GM12878 (cell line): ENCODE results near the gene PHF1. TPM values are rescaled to one million over a fixed set of nuclear protein-coding genes. Genes with fewer than 3 reads are reported as not detected.
A peak's percentile ranks its signal among the peaks of the same experiment; 100 is the strongest.

Experiments
- JUND ChIP-seq: IDR thresholded peaks from 2 replicates; pipeline ENCODE4 v1.6.1; 2012; ENCODE audit warnings: low read depth, mild to moderate bottlenecking, low read length, improper control_type of control experiment, moderate library complexity
- MTA2 ChIP-seq: fragments of 450-650 bp; IDR thresholded peaks from 2 replicates; pipeline ENCODE4 v1.6.1; 2016; ENCODE audit warnings: low read depth, mild to moderate bottlenecking, moderate library complexity
- POLR2A ChIP-seq: IDR thresholded peaks from 2 replicates; pipeline ENCODE4 v1.6.1; 2011; ENCODE audit warnings: low read depth, mild to moderate bottlenecking, low read length
- SIX5 ChIP-seq: IDR thresholded peaks from 2 replicates; pipeline ENCODE4 v1.6.1; 2011; ENCODE audit warnings: mild to moderate bottlenecking, low read depth, low read length, moderate library complexity; ENCODE audit not compliant: severe bottlenecking
- TCF7 ChIP-seq: IDR thresholded peaks from 2 replicates; pipeline ENCODE4 v1.6.1; 2014; ENCODE audit warnings: antibody characterized with exemption, borderline replicate concordance
- ZBED1 ChIP-seq: IDR thresholded peaks from 2 replicates; pipeline ENCODE4 v1.6.1; 2016; ENCODE audit warnings: borderline replicate concordance
- ZNF687 ChIP-seq: fragments of 450-650 bp; IDR thresholded peaks from 2 replicates; pipeline ENCODE4 v1.6.1; 2017; ENCODE audit warnings: mild to moderate bottlenecking, moderate library complexity
- polyA plus RNA-seq, 11 experiments: library from polyadenylated mRNA; depleted of rRNA in 4 of 11; unstranded in 6 of 11; stranded (reverse) in 5 of 11; fragments of >200 nt; fragmentation: Nextera tagmentation in 4 of 11; fragmentation: Illumina TruSeq in 1 of 11; extraction: Ambion mirVana in 4 of 11; extraction: Trizol in 1 of 11; gene quantifications; 1 replicate in 1 of 11; 2 replicates in 10 of 11; pipeline versions ENCODE4 v1.2.1 to v1.2.3, GENCODE V29; 2011 to 2016; ENCODE audit warnings: inconsistent platforms in 2 of 11, missing spikeins in 2 of 11, low read depth in 1 of 11
- total RNA-seq, 4 experiments: library from RNA; depleted of rRNA in 3 of 4; stranded (reverse); fragments of >200 nt in 3 of 4; fragmentation: Illumina TruSeq in 1 of 4; extraction: Trizol in 1 of 4; gene quantifications; 2 replicates each; pipeline versions ENCODE4 v1.2.1 to v1.2.3, GENCODE V29; 2013 to 2021
- TF ChIP-seq, protein P1 (sequence below): IDR thresholded peaks from 2 replicates; pipeline ENCODE4 v1.6.1; 2012; ENCODE audit warnings: improper control_type of control experiment, low read depth, low read length; ENCODE audit not compliant: insufficient replicate concordance
- TF ChIP-seq, protein P2 (sequence below): fragments of 450-650 bp; IDR thresholded peaks from 2 replicates; pipeline ENCODE4 v1.6.1; 2014; ENCODE audit warnings: mild to moderate bottlenecking
- TF ChIP-seq, protein P3 (sequence below): fragments of 450-650 bp; IDR thresholded peaks from 2 replicates; pipeline ENCODE4 v1.6.1; 2016; ENCODE audit warnings: mild to moderate bottlenecking, moderate library complexity, borderline replicate concordance

The PHF1 gene
- total and polyA plus RNA-seq, 10 of the 15 experiments (the other 5 are each of a cell fraction or from before 2014, with no cell fraction given), result 1.3 to 17.8 (median 6.2) TPM

DNA sequence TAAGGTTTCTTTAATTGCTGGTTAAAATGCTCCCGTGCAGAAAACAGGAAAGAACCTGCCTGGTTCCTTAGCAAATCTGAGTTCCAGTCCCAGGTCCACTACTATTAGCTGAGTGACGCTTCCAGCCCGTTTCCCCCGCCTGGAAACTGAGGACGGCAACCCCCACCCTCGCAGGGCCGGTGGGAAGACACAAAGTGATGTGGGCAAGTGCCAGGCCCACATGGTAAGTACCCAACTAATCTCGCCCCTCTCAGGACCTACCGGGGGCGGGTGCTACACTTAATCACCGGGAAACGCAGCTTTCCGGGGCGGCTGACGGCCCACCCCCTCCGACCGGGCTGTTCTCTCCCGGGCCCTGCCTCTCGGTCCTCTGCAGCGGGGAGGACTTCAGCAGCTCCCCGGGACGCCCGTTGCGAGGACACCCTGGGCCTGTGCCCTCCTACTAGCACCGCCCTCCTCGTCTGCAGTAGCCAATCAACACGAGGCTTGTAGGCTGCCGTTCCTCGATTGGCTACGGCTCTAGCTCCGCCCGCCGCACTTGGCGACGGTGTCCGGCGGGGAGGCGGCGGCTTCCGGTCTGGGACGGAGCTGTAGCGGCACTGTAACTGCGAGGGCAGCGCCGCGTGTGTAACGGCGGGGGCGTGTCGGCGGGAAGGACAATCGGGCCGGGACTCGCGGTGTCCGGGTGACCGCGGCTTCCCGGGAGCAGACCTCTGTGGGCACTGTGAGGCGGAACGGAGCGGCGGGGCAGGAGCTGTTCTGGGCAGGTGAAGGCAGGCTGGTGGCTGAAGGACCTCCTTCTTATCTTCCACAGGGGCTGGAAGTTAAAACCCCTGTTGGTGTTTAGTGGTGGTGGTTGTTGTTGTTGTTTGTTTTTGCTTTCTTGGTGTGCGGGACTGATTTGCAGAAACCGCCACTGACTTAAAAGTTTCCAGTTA lies 43.5 kb downstream of the PHF1 start, which contains the start of gene ZBTB9 (continued):
- TF ChIP-seq, protein P1, sequence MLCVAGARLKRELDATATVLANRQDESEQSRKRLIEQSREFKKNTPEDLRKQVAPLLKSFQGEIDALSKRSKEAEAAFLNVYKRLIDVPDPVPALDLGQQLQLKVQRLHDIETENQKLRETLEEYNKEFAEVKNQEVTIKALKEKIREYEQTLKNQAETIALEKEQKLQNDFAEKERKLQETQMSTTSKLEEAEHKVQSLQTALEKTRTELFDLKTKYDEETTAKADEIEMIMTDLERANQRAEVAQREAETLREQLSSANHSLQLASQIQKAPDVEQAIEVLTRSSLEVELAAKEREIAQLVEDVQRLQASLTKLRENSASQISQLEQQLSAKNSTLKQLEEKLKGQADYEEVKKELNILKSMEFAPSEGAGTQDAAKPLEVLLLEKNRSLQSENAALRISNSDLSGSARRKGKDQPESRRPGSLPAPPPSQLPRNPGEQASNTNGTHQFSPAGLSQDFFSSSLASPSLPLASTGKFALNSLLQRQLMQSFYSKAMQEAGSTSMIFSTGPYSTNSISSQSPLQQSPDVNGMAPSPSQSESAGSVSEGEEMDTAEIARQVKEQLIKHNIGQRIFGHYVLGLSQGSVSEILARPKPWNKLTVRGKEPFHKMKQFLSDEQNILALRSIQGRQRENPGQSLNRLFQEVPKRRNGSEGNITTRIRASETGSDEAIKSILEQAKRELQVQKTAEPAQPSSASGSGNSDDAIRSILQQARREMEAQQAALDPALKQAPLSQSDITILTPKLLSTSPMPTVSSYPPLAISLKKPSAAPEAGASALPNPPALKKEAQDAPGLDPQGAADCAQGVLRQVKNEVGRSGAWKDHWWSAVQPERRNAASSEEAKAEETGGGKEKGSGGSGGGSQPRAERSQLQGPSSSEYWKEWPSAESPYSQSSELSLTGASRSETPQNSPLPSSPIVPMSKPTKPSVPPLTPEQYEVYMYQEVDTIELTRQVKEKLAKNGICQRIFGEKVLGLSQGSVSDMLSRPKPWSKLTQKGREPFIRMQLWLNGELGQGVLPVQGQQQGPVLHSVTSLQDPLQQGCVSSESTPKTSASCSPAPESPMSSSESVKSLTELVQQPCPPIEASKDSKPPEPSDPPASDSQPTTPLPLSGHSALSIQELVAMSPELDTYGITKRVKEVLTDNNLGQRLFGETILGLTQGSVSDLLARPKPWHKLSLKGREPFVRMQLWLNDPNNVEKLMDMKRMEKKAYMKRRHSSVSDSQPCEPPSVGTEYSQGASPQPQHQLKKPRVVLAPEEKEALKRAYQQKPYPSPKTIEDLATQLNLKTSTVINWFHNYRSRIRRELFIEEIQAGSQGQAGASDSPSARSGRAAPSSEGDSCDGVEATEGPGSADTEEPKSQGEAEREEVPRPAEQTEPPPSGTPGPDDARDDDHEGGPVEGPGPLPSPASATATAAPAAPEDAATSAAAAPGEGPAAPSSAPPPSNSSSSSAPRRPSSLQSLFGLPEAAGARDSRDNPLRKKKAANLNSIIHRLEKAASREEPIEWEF, result no peak
- no peak for TF ChIP-seq JUND
- TF ChIP-seq, protein P2, sequence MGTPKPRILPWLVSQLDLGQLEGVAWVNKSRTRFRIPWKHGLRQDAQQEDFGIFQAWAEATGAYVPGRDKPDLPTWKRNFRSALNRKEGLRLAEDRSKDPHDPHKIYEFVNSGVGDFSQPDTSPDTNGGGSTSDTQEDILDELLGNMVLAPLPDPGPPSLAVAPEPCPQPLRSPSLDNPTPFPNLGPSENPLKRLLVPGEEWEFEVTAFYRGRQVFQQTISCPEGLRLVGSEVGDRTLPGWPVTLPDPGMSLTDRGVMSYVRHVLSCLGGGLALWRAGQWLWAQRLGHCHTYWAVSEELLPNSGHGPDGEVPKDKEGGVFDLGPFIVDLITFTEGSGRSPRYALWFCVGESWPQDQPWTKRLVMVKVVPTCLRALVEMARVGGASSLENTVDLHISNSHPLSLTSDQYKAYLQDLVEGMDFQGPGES, result peak; percentile 79
- TF ChIP-seq, protein P3, sequence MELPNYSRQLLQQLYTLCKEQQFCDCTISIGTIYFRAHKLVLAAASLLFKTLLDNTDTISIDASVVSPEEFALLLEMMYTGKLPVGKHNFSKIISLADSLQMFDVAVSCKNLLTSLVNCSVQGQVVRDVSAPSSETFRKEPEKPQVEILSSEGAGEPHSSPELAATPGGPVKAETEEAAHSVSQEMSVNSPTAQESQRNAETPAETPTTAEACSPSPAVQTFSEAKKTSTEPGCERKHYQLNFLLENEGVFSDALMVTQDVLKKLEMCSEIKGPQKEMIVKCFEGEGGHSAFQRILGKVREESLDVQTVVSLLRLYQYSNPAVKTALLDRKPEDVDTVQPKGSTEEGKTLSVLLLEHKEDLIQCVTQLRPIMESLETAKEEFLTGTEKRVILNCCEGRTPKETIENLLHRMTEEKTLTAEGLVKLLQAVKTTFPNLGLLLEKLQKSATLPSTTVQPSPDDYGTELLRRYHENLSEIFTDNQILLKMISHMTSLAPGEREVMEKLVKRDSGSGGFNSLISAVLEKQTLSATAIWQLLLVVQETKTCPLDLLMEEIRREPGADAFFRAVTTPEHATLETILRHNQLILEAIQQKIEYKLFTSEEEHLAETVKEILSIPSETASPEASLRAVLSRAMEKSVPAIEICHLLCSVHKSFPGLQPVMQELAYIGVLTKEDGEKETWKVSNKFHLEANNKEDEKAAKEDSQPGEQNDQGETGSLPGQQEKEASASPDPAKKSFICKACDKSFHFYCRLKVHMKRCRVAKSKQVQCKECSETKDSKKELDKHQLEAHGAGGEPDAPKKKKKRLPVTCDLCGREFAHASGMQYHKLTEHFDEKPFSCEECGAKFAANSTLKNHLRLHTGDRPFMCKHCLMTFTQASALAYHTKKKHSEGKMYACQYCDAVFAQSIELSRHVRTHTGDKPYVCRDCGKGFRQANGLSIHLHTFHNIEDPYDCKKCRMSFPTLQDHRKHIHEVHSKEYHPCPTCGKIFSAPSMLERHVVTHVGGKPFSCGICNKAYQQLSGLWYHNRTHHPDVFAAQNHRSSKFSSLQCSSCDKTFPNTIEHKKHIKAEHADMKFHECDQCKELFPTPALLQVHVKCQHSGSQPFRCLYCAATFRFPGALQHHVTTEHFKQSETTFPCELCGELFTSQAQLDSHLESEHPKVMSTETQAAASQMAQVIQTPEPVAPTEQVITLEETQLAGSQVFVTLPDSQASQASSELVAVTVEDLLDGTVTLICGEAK, result peak; percentile 89
- peak; percentile 94 for TF ChIP-seq POLR2A
- TF ChIP-seq ZBED1, result no peak
- no peak for TF ChIP-seq MTA2
- TF ChIP-seq ZNF687, result peak; percentile 42; the same call in 1 of the 2 replicates
- no peak for TF ChIP-seq TCF7
- TF ChIP-seq SIX5, result peak; percentile 4
